ENCODE data around the gene ABI1. TPM values are rescaled to one million over a fixed set of nuclear protein-coding genes. Genes with fewer than 3 reads are reported as not detected.
"Not testable (repeated sequence)": the region's sequence is repeated elsewhere in the genome, so short reads cannot be mapped to it uniquely, and the experiment has no call there.

ABI1 gene
- total and polyA plus RNA-seq, 2 donors (not counting 1 experiment from before 2014, with no cell fraction given), result 37.8 to 80.5 TPM

GRCh38 chr10:26790221-26790995 lies 70.3 kb downstream of the ABI1 start:
- H3K4me3 ChIP-seq (ENCODE audit: control extremely low read depth in 1 of 5, extremely low read depth in 1 of 5, insufficient read depth in 1 of 5, low read depth in 2 of 5, low read length in 4 of 5), result no peak overlapping the region
- H3K27ac Mint-ChIP-seq, result peak overlapping the region; percentile 64
- H3K27ac ChIP-seq (ENCODE audit: low read length in 2 of 2), result no peak overlapping the region
- peaks cover 6 to 8% of the 10 kb centered on the region in 2 experiments for H3K36me3 ChIP-seq (replicated peaks in 1 of 2; ENCODE audit: control extremely low read depth in 1 of 2, control insufficient read depth in 1 of 2, extremely low read depth in 1 of 2, insufficient read depth in 2 of 2, low read length in 1 of 2)
- H3K4me1 ChIP-seq (ENCODE audit: control insufficient read depth in 2 of 2, insufficient read depth in 2 of 2, low read length in 2 of 2), result peaks cover 8 to 17% of the 10 kb centered on the region in 2 donors
- TF ChIP-seq CTCF (IDR thresholded peaks at IDR 0.05) (no peak), EZH2 (IDR thresholded peaks at IDR 0.05; ENCODE audit: borderline replicate concordance, insufficient read depth, low read depth, low read length, poor library complexity, severe bottlenecking) (no peak)
- no peaks in the 10 kb centered on the region for H3K9me3 Mint-ChIP-seq (ENCODE audit: insufficient read depth)
- CTCF ChIA-PET, result interaction anchor here (0.9 kb wide), 1 partner anchor 32 kb away, joined by 4 read pairs; no protein-coding TSS in a partner anchor
- H2AFZ ChIP-seq (ENCODE audit: insufficient read depth, low read depth, low read length, poor library complexity, severe bottlenecking), result no peak overlapping the region
- H3K9me3 ChIP-seq (ENCODE audit: control extremely low read depth in 1 of 3, control insufficient read depth in 2 of 3, insufficient read depth in 1 of 3, low read length in 2 of 3), result peaks cover 2 to 5% (median 4%) of the 10 kb centered on the region in 3 donors
- no peak for DNase-seq
- POLR2A ChIA-PET, result no interaction called here
- peaks cover 64% of the 10 kb centered on the region for H3K4me1 Mint-ChIP-seq
- intact Hi-C loops (cut with micrococcal nuclease), result no loop called here
- H4K20me1 ChIP-seq (ENCODE audit: control insufficient read depth, insufficient read depth, low read length, poor library complexity, severe bottlenecking), result peaks cover 33% of the 10 kb centered on the region
- 94% methylated on average over 2 of the region's 4 CpGs for WGBS (ENCODE audit: insufficient coverage)
- ATAC-seq (ENCODE audit: low read depth), result no peak
- H3K27me3 ChIP-seq (replicated peaks in 1 of 4; ENCODE audit: control extremely low read depth in 1 of 4, control insufficient read depth in 3 of 4, insufficient read depth in 4 of 4, low read length in 3 of 4), result no peaks in the 10 kb centered on the region
- no peak overlapping the region for H3K9ac ChIP-seq (ENCODE audit: low read length)
- H3K4me3 Mint-ChIP-seq, result no peak overlapping the region
- H3K27me3 Mint-ChIP-seq, result no peaks in the 10 kb centered on the region
- no peak overlapping the region for H3K4me2 ChIP-seq (replicated peaks; ENCODE audit: low read depth, low read length, poor library complexity, severe bottlenecking)
- peaks cover 97% of the 10 kb centered on the region for H3K79me2 ChIP-seq (ENCODE audit: control insufficient read depth, insufficient read depth, low read length)

- H3K36me3 ChIP-seq (replicated peaks in 1 of 2; ENCODE audit: control extremely low read depth in 1 of 2, control insufficient read depth in 1 of 2, extremely low read depth in 1 of 2, insufficient read depth in 2 of 2, low read length in 1 of 2); H3K4me2 ChIP-seq (replicated peaks; ENCODE audit: low read depth, low read length, poor library complexity, severe bottlenecking); H2AFZ ChIP-seq (ENCODE audit: insufficient read depth, low read depth, low read length, poor library complexity, severe bottlenecking); H3K27ac ChIP-seq (ENCODE audit: low read length in 2 of 2); H3K9me3 ChIP-seq (ENCODE audit: control extremely low read depth in 1 of 3, control insufficient read depth in 2 of 3, insufficient read depth in 1 of 3, low read length in 2 of 3); H3K9me3 Mint-ChIP-seq (ENCODE audit: insufficient read depth); H3K4me3 Mint-ChIP-seq; H3K4me3 ChIP-seq (ENCODE audit: control extremely low read depth in 1 of 5, extremely low read depth in 1 of 5, insufficient read depth in 1 of 5, low read depth in 2 of 5, low read length in 4 of 5); DNase-seq; intact Hi-C loops (cut with micrococcal nuclease); H3K9ac ChIP-seq (ENCODE audit: low read length); H3K27me3 ChIP-seq (replicated peaks in 1 of 4; ENCODE audit: control extremely low read depth in 1 of 4, control insufficient read depth in 3 of 4, insufficient read depth in 4 of 4, low read length in 3 of 4); H3K27me3 Mint-ChIP-seq; POLR2A ChIA-PET; ATAC-seq (ENCODE audit: low read depth): not testable (repeated sequence)
- no CpG with 5 or more reads among the region's 2 CpGs for WGBS (ENCODE audit: insufficient coverage)
- CTCF ChIA-PET, result interaction anchor here (0.9 to 1.2 kb wide), 2 partner anchors 15 to 32 kb away, joined by 3 to 4 read pairs; no protein-coding TSS in a partner anchor
- peaks cover 8 to 11% of the 10 kb centered on the region in 2 donors for H3K4me1 ChIP-seq (ENCODE audit: control insufficient read depth in 2 of 2, insufficient read depth in 2 of 2, low read length in 2 of 2)
- H4K20me1 ChIP-seq (ENCODE audit: control insufficient read depth, insufficient read depth, low read length, poor library complexity, severe bottlenecking), result peaks cover 40% of the 10 kb centered on the region
- peaks cover 65% of the 10 kb centered on the region for H3K4me1 Mint-ChIP-seq
- peaks cover 97% of the 10 kb centered on the region for H3K79me2 ChIP-seq (ENCODE audit: control insufficient read depth, insufficient read depth, low read length)
- peak overlapping the region; percentile 64 for H3K27ac Mint-ChIP-seq
These were observed 71.0 kb downstream of the ABI1 start for GRCh38 chr10:26789779-26790178.

Data from B cell (primary cell).